Measurements from ENCODE around the gene ERC2.

ERC2 gene

DNA sequence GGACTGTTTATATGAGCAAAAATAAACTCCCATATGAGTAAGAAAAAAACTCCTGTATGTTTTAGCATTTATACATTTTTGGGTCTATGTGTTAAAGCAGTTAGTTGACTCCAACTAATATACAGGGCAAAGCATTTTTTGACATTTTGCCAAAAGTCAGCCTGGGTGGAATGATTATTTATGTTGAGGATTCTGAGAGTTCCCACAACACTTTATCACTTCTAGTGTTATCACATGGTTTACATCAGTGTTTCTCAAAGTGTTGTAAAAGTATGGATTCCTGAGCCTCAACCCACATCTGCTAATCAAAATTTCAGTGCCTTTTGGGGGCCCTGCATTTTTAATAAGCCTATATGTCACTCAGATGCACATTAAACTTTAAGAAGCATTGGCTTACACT is 643.9 kb downstream of the ERC2 start:
- DNase-seq (ENCODE audit: low read depth) = no peak

DNA sequence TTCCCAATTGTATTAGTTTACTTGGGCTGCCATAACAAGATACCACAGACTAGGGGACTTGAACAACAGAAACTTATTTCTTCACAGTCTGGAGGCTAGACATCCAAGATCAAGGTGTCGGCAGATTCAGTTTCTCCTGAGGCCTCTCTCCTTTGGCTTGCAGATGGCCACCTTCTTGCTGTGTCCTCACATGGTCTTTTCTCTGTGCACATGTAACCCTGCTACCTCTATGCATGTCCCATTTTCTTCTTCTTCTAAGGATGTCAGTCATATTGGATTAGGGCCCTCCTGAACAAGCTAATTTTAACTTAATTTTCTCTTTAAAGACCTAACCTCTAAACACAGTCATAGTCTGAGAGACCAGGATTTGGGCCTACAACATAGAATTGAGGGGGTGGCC is 644.4 kb downstream of the ERC2 start:
- no peak for DNase-seq (ENCODE audit: low read depth)

DNA sequence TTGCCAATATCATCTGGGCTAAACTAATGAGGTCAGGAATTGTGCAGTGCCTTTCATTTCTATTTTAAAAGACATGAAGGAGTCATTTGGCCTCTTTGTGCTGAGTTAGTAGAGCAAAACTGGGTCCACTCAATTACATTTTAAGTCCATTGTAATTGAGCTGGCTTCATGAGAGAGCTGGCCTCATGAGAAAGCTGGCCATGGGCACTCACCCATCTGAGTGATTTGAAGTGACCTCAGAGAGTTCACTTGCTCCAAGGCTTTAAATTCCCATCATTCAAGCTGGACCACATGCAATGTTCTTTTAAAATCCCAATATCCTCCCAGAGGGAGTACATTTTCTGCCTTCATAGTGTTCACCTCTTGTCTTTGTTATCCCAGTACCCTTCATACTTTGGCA is 645.3 kb downstream of the ERC2 start:
- DNase-seq (ENCODE audit: low read depth) = no peak

DNA sequence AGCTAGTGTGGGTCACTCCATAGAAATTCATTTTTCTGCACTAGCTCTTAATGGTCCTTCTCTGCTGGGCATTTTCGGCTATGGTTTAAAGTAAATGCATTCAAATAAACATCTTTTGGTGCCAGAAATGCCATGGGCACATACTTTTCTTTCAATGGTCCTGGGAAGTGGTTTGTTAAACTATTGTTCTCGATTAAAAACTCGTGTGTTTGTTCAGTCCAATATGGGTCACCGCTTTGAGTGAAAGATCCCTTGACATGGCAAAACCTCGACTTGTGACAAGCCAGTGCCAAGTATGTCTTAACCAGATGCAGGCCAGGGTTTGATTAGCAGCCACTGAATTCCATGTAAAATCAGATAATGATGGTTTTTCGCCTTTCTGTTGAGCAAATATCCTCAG is 649.3 kb downstream of the ERC2 start:
- DNase-seq (ENCODE audit: low read depth) = no peak

DNA sequence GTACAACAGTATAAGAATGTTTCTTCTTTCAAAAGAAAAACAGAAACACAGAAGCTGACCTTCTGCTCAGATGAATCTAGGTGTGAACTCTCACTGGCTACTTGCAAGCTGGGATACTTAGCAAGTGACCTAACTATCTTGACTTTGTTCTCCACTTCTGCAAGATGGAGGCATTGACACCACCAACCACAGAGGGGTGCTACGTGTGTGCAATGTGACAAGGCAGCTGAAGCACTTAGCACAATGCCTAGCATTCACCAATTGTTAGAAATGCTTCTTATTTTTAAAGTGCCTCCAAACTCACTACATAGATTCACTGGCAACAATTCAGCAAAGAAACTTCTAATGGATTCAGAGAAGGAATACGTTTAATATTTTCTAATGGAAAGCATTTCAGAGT is 649.8 kb downstream of the ERC2 start:
- no peak for DNase-seq (ENCODE audit: low read depth)

DNA sequence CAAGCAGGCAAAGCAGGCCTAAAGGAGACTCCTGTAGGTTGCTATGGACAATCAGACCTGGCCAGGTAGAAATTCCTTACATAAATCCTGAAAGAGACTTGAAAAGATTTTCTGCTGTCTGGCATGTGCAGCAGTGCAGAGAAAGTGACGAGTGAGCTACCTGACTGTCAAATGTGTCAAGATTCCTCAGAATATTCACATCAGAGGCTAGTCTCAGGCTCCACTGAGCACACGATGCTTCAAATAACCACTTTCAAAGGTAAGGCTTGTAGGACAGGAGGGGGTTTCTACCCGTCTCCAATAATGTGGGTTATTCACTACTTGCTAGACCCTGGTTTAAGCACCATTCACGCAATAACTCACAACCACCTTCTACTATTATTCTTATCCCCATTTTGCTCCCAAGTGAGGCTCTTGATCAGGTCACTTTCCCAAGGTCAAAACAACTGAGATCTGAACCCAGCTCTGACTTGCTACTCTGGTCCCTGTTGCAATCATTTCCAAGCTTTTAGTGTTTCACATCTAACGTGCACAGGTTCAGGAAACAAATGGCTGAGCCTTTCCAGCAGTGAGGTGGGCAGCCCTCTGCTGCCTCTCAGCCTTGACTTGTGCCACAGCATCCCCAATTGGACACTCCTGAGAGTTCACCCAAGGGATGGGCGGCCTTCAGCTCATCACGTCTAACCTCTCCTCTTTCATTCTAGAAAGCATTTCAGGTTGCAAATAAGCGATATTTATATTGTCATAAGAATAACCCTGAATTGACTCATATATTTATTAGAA is 651.3 kb downstream of the ERC2 start:
- DNase-seq (ENCODE audit: low read depth) = no peak

DNA sequence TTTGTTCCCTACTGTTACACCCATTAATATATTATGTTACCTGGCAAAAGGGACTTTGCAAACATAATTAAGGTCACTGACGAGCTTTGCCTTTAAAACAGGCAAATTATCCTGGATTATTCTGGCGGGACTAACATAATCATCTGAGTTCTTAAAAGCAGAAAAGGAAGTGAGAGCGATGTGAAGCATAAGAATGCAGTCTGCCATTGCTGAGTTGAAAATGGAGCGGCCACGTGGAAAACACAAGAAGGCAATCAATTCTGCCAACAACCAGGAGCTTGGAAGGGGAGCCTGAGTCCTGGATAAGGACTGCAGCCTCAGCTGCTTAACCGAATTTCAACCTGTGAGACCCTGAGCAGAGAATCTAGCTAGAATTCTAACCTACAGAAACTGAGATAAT is 653.0 kb downstream of the ERC2 start:
- no peak for DNase-seq (ENCODE audit: low read depth)

DNA sequence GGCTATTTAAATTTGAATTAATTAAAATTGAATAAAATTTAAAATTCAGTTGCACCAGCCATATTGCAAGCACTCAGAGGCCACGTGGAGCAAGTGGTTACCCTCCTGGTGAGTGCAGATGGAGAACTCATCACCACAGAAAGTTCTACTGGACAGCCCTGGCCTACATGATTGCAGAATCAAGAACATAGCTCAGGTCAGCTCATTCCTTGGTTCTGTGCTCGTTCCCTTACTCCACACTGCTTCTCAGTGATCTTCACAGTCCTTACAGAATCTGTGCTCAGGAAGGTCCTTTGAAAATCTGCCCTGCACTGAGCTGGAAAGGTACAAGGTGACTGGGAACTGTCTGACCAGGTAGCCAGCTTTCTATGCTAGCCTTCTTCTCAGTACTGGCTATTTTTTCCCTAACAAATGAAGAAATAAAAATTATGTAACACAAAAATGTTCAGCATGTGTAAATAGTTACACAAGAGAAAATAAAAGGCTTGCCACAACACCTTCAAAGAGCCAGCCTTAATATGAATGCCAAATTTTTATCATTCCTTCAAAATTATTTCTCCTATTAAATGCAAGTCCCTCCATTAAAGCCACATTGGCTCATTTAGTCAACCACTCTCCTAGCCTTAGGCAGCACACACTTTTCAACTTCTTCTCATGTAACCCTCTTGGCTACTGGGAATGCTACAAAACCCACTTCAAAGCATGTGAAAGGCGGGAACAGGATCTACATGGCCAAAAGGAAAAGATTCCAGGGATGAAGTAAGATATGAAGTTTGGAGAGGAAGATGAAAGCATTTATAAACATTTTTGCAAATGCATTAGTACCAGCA is 654.8 kb downstream of the ERC2 start:
- DNase-seq (ENCODE audit: low read depth) = no peak

DNA sequence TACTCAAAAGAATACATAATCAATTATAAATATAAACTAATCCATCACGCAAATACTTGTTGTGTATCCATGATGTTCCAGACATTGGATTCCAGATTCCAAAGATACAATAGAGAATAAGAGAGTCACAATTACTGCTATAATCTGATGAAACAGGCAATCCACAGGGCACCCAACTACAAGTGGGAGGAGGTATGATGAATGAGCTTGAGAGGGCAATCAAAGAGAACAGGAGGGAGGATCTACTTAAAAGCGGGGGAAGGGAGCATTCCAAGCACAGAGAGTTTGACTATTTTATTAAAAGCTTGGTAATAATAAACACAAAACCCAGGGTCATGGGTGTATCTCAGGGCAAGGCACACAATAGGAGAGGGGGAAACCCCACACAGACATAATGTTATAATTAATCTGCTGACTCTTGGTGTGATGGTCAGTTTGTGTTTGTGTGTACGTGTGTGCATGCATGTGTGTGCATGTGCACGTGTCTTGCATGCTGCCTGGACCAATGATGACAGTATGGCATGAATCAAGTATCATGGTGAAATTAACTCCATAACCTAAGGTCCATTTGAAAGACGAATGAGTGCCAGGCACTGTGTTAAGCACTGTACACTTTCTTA is 655.8 kb downstream of the ERC2 start:
- no peak for DNase-seq (ENCODE audit: low read depth)

DNA sequence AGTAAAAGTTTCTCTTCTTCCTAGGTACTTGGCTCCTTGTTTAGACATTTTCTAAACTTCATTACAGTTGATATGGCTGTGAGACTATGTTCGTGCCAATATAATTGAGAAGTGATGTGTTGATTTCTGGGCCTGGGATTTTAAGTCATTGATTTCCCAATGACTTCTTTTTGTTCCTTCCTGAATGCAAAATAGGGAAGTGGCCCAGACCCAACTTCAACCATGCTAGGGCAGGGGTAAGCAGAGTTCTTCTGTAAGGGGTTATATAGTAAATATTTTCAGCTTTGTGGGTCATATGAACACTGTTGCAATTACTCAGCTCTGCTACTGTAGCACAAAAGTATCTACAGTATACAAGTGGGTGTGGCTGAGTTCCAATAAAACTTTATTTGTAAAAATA is 661.1 kb downstream of the ERC2 start:
- DNase-seq (ENCODE audit: low read depth) = no peak

DNA sequence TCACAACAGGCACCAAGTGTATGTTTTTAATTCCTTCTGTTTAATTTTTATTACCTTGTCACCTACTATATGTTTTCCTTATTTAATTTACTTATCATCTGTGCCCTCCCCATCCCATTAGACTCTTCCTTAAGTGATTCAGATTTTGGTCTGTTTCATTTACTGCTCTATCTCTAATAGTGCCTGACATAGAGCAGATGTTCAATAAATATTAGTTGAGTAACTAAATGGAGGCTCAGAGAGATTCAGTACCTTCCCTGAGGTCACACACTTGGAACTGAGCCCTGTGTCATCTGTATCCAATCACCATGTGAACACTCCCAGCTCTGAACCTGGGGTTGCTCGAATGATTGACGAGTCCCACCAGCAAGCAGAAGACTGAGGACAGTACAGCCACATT is 663.1 kb downstream of the ERC2 start:
- no peak for DNase-seq (ENCODE audit: low read depth)

DNA sequence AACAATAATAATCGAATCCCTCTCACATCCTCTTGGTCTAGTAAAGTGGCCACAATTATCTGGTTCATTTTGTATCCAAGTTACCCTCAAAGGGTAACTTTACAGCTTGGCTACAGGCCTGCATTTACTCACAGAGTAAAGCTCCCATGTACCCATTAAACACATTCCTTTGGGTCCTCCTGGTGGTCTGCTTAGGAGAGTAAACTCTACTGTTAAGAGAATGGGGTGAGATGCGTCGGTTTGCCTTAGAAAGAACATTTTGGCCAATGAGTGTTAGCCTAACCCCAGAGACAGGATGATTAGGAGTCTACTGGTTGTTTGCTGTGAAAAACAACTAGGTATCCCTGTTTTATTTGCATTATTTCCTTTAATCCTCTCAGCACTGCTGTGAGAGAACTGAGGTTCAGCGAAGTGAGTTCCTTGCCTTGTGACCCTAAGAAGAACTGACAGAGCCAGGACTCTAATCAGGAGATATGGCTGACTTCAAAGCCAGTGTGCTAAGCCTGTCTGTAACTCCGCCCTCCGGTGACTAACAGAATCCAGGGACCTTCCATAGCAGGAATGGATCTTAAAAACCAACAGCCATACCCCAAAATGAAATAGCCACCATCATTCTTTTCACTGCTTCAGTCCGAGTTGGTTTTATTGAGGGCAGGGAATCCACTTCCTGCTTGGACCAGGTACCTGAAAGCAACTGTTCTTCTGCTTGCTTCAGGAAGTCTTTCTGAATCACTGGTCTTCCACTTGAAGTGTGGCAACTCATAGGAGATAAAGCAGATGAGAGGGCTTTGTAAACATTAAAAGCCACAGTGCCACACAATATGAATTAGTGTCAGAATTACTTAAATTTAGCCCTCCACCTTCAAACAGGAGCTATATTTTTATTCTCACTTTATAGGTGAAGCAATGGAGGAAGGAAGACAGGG is 663.8 kb downstream of the ERC2 start:
- DNase-seq (ENCODE audit: low read depth) = no peak

DNA sequence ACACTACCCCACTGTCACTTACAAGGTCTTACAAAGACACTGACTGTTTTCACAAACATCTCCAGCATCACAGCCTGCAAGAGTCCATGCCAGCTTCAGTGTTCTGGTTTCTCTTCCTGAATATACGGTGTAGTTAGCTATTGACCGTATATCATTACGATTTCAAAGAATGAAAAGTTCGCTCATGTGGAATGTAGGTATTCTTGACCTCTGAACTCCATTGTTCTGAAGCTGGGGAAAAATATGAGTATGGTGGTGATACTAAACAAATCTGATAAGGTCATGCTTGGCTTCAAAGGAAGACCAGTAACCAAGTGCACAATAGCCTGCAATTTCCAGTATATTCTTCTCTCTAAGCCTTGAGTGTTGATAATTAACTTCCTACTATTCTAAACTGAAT is 665.5 kb downstream of the ERC2 start:
- no peak for DNase-seq (ENCODE audit: low read depth)

DNA sequence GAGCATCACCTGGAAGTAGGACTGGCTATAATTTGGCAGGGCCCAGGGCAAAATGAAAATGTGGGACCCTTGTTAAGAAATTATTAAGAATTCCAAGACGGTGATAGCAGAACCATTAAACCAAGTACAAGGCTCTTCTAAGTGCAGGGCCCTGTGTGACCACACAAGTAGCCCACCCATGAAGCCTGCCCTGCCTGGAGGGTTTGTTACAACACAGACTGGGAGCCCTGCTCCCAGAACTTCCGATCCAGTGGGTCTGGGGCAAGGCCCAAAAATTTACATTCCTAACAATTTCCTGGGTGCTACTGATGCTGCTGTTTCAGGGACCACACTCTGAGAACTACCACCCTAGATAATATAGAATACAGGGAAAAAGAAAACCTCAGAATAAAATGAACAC is 666.6 kb downstream of the ERC2 start:
- no peak for DNase-seq (ENCODE audit: low read depth)

DNA sequence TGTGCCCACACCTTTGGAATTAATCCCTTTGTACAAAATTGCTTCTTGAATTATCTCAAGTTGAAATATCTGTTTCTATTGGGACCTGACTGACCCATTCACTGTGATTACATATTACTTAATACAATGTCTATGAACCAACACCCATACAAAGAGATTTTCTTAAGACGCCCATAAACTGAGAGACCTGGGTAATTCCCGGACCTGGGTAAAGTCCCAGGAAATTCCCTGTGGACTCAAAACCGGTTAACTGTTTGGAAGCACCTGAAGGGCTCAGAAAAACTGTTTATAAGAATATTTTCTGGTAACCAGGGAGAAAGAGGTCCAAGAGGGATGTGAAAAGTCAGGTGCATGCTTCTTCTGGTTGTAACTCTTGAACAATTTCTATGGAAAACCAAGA is 667.2 kb downstream of the ERC2 start:
- DNase-seq (ENCODE audit: low read depth) = no peak

DNA sequence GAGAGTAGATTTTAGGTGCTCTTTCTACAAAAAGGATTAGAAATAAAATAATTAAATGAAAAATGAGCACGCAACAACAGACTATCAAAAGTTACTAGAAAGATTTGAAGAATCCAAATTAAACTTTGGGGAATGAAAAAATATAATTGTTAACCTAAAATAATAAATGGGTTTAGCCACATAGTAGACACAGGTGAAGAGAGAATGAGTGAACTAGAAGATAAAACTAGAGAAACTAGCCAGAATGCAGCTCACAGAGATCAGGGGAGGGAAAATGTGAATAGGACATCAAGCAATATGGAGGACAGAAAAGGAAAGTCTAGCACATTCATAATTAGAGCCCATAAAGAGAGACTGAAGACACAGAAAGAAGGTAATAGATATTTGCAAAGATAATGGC is 670.5 kb downstream of the ERC2 start:
- DNase-seq (ENCODE audit: low read depth) = no peak

DNA sequence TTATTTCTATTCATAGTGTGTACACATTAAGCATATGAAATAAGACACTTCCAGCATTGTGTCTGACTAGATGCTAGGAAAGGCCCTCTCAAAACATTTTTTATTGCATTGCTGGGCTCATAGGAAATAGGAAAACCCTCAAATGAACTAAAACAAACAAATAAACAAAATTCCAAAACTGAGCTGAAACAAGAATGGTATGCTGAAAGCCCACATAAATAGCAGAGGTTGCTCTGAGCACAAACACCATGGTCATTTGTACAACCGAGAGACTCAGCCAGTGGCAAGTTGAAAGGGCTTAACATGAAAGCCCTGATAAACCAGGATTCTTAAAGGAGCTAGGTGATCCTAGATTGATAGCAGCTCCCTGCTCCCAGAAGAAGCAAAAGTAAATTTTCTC is 671.2 kb downstream of the ERC2 start:
- no peak for DNase-seq (ENCODE audit: low read depth)

DNA sequence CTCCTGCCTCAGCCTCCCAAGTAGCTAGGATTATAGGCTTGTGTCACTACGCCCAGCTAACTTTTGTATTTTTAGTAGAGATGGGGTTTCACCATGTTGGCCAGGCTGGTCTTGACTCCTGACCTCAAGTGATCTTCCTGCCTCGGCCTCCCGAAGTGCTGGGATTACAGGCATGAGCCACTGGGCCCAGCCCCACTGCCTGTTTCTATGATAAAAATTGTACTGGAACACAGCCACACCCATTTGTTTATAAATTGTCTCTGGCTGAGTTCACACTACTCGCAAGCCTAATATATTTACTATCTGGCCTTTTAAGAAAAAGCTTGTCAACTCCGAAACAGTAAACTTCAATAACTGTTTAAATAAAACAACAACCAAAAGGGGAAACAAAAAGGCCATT is 671.7 kb downstream of the ERC2 start:
- DNase-seq (ENCODE audit: low read depth) = no peak

DNA sequence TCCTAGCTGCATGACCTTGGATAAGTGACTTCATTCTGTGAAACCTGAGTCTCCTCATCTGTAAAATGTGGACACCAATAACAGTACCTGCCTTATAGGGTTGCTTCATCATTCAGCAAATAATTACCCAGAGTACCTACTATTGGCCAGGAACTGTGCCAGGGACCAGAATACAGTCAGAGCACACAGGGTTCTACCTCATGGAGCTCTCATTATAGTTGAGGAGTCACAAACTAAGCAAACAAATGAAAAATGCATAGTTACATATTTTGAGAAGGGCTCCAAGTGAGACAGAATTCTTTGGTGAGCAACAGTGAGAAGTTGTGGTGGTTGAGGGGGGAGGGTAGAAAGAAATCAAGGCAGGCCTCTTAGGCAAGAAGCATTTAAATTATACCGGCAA is 672.5 kb downstream of the ERC2 start:
- no peak for DNase-seq (ENCODE audit: low read depth)

DNA sequence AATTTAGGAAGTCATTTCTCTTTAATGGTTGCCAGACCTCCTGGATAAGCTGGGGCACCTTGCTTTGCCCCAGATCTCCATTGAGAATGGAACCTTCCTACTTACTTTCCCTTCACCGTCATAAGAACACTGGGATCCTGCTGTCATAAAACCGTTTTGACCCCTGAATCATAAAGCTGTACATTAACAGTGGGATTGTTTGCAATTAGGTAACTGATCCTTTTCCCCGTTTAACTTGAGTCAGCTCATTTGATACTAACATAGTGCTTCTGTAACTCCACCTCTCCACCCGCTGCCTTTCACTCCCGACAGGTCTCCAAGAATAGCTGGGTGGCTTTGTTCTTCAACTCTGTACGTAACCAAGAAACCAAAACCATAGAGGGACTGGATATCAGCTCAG is 673.0 kb downstream of the ERC2 start:
- no peak for DNase-seq (ENCODE audit: low read depth)

DNA sequence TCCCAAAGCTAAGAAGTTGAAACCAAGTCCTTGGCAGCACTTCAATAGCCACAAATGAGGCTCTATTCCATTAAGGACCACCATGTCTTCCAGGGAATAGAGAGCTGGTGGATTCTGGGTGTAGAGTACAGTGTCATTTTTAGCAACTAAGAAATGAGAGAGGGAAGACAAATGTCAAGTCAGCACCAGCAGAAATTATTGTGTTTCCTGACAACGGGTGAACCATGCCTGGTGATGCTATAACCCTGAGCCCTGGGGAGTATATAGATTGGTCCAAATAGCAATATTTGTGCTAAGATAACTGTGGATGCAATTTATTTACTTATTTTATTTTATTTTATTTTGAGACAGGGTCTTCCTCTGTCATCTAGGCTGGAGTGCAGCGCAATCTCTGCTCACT is 675.5 kb downstream of the ERC2 start:
- DNase-seq (ENCODE audit: low read depth) = no peak

DNA sequence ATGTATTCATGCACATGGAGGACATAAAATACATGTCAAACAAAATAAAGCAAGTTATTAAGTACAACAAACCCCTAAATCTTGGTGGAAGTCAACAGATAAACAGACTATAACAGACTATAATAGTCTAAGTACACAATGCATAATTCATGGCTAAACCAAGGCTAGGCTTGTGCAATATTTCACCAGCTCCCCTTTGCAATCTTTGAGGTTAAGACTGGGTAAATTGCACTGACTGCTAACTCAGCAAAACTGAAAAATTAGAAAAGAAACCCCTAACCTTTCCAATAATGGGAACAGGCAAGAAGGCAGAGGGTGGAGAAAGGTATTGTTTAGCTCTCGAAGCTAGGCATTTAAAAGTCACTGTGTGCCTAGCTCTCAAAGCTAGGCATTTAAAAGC is 676.3 kb downstream of the ERC2 start:
- no peak for DNase-seq (ENCODE audit: low read depth)

All from GM04503 (cell line).